ENCODE data around the gene CABP1.

- TF ChIP-seq, protein P1, sequence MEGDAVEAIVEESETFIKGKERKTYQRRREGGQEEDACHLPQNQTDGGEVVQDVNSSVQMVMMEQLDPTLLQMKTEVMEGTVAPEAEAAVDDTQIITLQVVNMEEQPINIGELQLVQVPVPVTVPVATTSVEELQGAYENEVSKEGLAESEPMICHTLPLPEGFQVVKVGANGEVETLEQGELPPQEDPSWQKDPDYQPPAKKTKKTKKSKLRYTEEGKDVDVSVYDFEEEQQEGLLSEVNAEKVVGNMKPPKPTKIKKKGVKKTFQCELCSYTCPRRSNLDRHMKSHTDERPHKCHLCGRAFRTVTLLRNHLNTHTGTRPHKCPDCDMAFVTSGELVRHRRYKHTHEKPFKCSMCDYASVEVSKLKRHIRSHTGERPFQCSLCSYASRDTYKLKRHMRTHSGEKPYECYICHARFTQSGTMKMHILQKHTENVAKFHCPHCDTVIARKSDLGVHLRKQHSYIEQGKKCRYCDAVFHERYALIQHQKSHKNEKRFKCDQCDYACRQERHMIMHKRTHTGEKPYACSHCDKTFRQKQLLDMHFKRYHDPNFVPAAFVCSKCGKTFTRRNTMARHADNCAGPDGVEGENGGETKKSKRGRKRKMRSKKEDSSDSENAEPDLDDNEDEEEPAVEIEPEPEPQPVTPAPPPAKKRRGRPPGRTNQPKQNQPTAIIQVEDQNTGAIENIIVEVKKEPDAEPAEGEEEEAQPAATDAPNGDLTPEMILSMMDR (IDR thresholded peaks at IDR 0.05; ENCODE audit: low read depth, low read length, missing input control), result no peak
- TF ChIP-seq, protein P2, sequence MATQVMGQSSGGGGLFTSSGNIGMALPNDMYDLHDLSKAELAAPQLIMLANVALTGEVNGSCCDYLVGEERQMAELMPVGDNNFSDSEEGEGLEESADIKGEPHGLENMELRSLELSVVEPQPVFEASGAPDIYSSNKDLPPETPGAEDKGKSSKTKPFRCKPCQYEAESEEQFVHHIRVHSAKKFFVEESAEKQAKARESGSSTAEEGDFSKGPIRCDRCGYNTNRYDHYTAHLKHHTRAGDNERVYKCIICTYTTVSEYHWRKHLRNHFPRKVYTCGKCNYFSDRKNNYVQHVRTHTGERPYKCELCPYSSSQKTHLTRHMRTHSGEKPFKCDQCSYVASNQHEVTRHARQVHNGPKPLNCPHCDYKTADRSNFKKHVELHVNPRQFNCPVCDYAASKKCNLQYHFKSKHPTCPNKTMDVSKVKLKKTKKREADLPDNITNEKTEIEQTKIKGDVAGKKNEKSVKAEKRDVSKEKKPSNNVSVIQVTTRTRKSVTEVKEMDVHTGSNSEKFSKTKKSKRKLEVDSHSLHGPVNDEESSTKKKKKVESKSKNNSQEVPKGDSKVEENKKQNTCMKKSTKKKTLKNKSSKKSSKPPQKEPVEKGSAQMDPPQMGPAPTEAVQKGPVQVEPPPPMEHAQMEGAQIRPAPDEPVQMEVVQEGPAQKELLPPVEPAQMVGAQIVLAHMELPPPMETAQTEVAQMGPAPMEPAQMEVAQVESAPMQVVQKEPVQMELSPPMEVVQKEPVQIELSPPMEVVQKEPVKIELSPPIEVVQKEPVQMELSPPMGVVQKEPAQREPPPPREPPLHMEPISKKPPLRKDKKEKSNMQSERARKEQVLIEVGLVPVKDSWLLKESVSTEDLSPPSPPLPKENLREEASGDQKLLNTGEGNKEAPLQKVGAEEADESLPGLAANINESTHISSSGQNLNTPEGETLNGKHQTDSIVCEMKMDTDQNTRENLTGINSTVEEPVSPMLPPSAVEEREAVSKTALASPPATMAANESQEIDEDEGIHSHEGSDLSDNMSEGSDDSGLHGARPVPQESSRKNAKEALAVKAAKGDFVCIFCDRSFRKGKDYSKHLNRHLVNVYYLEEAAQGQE (IDR thresholded peaks at IDR 0.05), result no peak
- no peak for TF ChIP-seq ZBTB33 (IDR thresholded peaks at IDR 0.05)
- no peak for TF ChIP-seq EGR1 (IDR thresholded peaks at IDR 0.05; ENCODE audit: low read depth in 2 of 2)
- TF ChIP-seq YY1 (IDR thresholded peaks at IDR 0.05), result no peak
- TF ChIP-seq RAD21 (IDR thresholded peaks at IDR 0.05), result no peak
- TF ChIP-seq JUND (IDR thresholded peaks at IDR 0.05), result no peak
- no peak for TF ChIP-seq MAX (IDR thresholded peaks at IDR 0.05)
- TF ChIP-seq SP1 (IDR thresholded peaks at IDR 0.05), result no peak
- TF ChIP-seq ATF3 (IDR thresholded peaks at IDR 0.05), result no peak
Measured at GRCh38 chr12:120696626-120697025, 56.2 kb downstream of the CABP1 start.
